GM18499 (cell line): ENCODE measurements around the gene DNAJC5.
"Not testable (repeated sequence)": the region's sequence is repeated elsewhere in the genome, so short reads cannot be mapped to it uniquely, and the experiment has no call there.

Experiments used
- ATAC-seq: cut with Tn5 transposase; IDR thresholded peaks from one replicate; pipeline ENCODE4 v1.9.1; 2021; ENCODE audit warnings: moderate number of reproducible peaks; ENCODE audit not compliant: insufficient read depth, unreplicated experiment

The DNAJC5 gene

DNA sequence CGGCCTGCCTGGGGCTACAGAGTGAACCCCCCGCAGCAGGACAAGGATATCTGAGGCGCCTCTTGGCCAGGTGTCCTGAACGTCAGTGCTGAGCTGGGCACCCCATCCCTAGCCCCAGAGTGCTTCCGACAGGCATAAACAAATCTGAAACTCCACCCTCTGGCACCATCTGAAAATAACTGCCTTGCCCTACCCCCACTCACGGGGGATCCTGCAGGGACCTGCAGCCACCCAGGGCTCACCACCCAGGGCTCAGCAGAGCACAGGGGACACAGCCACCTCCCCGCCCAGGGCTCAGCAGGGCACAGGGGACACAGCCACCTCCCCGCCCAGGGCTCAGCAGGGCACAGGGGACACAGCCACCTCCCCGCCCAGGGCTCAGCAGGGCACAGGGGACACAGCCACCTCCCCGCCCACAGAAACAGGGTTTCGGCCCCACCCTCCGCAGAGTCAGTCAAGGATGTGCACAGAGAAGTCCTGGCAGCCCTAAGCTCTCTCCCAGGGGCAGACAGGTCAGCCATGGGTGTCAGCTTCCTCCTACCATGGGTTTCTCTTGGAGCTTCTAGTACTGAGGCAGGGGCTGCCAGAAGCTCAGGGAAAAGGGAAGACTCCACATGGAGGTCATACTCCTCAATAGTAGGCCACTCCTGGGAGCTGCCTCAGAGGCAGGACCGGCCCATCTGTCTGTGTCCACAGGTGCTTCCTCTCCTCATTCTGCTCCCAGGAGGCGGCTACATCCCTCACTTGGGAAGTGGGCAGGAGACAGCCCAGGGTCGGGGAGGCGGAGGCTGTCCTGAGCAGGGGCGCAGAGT is 56.7 kb downstream of the DNAJC5 start:
- ATAC-seq, result no peak

DNA sequence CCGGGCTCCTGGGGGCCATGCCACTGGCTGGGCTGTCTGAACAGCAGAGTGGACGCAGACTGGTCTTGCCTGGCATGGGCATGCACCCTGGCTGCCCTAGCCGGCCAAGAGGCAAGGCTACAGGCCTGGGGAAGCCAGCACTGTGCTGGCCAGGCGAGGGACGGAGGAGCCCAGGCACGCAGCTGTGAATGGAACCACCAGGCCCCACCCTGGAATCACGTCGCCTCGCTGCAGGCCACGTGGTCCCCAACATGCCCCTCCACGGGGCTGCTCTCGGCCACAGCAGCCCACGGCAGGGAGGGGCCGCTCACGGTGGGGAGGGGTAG is 57.2 kb downstream of the DNAJC5 start:
- ATAC-seq, result no peak

DNA sequence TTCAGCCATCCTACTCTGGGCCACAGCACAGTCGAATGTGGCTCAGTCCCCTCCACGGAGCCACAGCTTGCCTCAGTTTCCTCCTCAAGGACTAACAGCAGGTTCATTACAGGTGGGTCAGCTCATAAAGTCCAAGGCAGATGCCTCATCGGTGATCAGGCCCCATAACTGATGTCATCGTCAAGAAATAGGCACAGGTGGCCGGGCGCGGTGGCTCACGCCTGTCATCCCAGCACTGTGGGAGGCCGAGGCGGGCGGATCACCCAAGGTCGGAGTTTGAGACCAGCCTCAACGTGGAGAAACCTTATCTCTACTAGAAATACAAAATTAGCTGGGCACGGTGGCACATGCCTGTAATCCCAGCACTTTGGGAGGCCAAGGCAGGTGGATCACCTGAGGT is 57.8 kb downstream of the DNAJC5 start:
- no peak for ATAC-seq

DNA sequence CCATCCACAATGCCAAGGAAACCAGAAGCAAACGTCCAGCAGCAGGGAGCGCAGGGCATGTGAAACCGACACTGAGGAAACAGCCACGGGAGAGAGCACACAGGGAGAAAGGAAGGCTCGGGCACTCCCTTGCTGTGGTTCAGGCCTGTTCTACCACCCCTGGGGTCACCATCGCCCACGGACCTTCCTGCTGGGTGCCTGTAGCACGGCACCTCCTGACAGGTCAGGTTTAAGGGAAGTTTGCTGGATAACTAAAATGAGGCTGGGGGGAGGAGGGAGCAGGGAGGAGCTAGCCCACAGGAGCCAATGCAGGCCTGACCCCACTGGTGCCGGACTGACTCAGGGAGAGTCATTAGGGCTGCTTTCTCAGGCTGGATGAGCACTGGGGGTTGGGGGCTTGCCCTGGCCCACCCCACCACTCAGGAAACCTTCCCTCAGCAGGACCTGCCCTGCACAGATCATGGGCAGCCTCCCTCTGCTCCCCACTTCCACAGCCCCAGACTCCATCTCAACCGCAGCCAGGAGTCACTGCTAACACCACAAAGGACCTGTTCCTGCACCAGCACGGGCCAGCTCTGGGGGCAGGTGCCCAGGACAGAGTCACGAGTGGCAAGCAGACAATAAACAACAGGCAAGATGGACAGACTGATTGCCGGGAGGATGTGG is 59.0 kb downstream of the DNAJC5 start:
- no peak for ATAC-seq

GRCh38 chr20:63955281-63955826 is 60.4 kb downstream of the DNAJC5 start:
- no peak for ATAC-seq

GRCh38 chr20:63955827-63956663 is 61.1 kb downstream of the DNAJC5 start, which contains the start of gene UCKL1:
Gene UCKL1 (minus strand): TSS chr20:63956416. CDS start chr20:63956372, 44 bp downstream.
- ATAC-seq, result peak; percentile 34

- ATAC-seq, result peak; percentile 5
Observed at GRCh38 chr20:63956664-63957003, 61.7 kb downstream of the DNAJC5 start.

GRCh38 chr20:63957004-63957689 is 62.2 kb downstream of the DNAJC5 start:
- no peak for ATAC-seq

DNA sequence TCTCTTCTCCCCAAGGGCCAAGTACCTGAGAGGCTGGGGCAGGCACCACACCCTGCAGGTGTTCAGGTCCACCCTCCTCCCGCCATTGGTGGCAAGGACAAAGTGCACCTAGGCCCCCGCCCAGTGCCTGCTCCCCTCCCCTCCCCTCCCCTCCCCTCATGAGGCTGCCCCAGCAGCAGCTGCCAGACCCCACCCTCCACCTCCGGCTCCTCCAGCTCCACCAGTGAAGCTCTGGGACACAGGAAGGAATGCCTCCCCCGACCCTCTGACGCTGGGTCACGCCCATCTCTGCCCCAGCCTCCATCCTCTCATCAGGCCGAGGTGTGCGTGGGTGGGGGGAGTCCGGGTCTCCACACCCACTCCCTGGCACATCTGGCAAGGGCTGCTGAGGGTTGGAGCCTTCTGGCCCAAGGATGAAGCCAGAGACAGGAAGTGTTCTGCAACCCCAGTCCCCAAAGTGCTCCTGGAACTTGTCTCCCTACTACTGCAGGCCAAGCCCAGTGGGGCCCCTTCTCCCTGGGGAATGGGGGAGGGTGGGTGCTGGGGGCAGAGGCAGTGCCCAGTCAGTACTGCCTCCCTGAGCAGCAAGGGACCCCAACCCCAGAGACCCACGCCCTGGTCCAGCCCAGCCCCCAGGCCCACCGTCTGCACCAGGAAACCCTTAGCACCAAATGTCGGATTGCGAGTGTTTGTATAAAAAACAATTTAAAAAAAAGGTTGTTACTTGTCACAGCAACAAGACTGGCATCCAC is 62.9 kb downstream of the DNAJC5 start:
- ATAC-seq, result no peak

DNA sequence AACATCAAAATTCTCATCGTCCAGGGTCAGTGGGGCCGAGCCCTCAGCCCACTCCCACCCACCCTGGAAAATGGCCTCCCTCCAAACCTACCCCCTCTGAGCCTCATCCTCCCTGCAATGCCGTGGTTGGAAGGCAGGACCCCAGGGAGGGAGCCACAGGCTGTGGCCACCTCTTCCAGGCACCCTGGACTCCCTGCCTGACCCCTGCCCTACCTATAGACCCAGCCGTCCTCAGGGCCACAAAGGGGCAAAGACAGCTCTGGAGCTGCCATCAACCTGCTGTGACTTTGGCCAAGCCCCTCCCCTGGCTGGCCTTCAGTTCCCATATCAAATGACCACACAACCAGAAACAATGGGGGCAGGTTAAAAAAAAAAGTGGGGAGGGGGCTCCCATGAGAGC is 63.5 kb downstream of the DNAJC5 start:
- no peak for ATAC-seq

DNA sequence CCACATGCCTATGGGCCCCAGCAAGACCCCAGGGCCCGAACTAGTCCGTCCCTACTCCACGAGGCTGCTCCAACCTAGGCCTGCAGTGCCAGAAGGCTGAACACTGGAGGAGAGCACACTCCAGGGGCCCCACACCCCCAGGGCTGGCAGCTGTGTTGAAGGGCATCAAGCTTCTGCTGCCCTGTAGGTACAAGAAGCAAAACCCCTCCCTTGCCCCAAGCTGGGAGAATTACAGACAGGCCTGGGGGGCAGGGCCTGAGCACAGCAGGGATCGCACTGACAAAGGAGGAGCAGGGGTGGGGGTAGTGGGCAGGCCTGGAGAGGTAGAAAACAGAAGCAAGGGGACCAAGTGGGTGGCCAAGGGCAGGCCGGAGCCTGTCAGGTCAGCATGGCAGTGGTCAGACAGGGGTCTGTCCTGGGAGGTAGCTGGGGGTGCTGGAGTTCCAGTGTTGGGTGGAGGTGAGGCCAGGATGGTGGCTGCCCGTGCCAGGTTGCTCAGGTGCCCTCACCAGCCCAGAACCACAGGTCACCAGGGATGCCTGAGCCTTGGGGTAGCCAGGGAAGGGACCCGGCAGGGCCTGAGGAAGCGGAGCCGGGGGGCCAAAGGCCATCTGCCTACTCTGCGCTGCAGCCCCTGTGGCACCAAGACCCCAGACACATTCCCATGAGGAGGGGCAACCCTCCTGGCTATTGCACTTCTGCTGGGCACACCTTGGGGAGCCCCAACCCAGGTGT is 64.2 kb downstream of the DNAJC5 start:
- no peak for ATAC-seq

DNA sequence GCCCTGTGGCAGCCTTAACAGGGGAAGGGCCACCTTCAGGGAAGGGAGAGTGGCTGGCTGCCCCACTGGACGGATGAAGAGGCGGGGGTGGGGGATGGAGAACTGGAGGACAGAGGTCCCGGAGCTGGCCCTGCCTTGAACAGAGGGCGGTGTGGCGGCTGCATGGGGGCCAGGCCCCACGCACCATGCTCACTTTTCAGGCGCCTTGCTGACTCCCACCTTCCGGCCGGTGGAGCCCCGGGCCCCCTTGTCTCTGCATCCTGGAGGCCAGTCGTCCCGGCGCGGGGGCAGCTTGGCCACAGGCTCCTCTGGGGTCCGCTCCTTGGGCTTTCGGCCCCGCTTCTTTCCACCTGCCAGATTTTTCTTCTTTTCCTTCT is 64.8 kb downstream of the DNAJC5 start:
- no peak for ATAC-seq

DNA sequence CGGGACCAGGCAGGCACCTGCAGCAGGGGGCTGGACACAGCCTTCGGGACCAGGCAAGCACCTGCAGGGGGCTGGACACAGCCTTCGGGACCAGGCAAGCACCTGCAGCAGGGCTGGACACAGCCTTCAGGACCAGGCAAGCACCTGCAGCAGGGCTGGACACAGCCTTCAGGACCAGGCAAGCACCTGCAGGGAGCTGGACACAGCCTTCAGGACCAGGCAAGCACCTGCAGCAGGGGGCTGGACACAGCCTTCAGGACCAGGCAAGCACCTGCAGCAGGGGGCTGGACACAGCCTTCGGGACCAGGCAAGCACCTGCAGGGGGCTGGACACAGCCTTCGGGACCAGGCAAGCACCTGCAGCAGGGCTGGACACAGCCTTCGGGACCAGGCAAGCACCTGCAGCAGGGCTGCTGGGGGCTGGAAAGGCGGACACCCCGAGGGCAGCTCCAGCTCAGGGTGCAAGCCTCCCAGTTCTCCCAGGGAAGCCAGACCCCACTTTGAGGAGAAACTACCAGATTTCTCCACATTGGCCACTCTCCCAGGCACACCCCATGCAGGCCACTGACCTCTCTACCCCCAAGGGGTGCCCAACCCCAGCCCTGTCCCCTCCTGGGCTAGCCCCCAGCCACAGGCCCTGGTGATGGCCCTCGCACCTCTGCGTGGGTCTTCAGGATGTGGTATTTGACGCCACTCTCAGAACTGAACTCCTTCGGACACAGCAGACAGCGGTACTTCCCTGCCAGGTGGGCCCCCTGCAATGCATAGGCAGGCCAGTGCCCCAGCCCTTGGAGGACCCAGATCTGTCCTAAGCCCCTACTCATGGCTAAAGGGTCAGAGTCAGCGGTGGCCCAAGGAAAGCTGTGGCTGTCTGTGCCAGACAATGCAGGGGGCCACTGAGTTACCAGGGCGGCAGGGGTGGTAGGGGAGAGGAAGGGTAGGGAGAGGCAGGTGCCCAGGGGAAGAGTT is 66.0 kb downstream of the DNAJC5 start:
- ATAC-seq, result not testable (repeated sequence)

DNA sequence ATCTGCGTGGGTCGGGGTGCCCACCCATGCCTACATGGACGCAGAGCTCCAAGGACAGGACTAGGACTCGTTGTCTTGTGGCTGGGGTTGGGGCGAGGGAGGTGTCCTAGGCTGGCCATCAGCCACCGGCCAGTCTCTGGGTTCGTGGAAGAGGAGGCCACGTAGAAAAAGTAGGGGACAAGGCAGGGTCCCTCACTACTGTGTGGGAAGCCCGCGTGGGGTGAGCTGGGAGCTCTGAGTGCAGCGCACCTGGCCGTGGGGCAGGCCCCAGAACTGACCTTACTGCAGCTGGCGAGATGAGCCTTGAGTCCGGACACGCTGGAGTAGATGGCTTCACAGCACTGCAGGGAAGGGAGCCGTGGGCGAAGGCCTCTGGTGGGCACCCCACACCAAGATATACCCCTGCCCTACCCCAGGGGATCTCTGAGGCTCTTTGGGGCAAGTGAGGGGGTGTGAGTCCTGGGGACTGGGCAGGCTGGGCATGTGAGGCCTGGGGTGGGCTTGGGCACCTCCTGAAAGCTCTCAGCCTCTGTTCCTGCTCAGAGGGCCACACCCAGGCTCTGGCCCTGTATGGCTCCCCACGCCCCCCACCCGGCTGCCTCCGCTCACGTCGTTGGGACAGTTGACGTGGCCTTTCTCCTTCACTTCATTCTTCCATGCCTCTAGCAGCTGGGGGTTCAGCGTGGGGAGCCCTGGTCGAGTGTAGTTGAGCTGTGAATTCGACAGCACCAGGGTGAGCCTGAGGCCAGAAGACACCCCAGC is 66.9 kb downstream of the DNAJC5 start:
- no peak for ATAC-seq

GRCh38 chr20:63962426-63963347 is 67.8 kb downstream of the DNAJC5 start:
- ATAC-seq, result no peak

DNA sequence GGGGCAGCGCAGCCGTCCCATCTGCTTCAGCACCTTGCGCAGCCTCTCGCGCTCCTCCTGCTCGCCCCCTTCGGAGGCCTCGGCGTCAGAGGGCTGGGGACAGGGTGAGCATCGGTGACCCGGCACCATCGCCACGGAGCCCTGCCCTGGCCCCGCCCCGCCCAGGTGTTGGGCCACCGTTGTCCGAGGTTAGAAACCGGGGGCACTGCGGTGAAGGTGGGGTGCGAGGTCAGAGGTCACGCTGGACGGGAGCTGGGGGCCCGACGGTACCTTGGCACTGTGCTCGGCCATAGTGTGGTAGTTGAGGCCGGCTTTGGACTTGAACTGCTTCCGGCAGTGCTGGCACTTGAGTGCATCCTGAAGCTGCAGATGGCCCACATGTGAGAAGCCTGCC is 68.4 kb downstream of the DNAJC5 start:
- ATAC-seq, result no peak
